LNCAP (cell line): Measurements from ENCODE around the gene PHF2.

Experiments
- TF ChIP-seq, protein P1 (sequence below): fragments of 450-650 bp; IDR thresholded peaks from 2 replicates; pipeline ENCODE4 v1.5.1; 2017; ENCODE audit warnings: mild to moderate bottlenecking

The PHF2 gene

DNA sequence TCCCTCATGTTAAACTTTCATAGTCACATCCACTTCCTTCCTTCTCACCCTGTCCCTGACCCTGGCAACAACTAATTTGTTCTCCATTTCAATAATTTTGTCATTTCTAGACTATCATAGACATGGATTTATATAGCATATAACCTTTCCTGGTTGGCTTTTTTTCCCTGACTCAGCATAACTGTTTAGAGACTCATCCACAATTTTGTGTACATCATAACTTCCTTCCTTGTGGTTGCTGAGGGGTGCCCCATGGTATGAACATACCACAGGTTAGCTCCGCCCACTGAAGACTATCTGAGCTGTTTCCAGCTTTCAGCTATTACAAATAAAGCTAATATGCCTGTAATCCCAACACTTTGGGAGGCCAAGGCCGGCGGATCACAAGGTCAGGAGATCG is 137.3 kb downstream of the PHF2 start:
- TF ChIP-seq, protein P1, sequence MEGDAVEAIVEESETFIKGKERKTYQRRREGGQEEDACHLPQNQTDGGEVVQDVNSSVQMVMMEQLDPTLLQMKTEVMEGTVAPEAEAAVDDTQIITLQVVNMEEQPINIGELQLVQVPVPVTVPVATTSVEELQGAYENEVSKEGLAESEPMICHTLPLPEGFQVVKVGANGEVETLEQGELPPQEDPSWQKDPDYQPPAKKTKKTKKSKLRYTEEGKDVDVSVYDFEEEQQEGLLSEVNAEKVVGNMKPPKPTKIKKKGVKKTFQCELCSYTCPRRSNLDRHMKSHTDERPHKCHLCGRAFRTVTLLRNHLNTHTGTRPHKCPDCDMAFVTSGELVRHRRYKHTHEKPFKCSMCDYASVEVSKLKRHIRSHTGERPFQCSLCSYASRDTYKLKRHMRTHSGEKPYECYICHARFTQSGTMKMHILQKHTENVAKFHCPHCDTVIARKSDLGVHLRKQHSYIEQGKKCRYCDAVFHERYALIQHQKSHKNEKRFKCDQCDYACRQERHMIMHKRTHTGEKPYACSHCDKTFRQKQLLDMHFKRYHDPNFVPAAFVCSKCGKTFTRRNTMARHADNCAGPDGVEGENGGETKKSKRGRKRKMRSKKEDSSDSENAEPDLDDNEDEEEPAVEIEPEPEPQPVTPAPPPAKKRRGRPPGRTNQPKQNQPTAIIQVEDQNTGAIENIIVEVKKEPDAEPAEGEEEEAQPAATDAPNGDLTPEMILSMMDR: no peak

DNA sequence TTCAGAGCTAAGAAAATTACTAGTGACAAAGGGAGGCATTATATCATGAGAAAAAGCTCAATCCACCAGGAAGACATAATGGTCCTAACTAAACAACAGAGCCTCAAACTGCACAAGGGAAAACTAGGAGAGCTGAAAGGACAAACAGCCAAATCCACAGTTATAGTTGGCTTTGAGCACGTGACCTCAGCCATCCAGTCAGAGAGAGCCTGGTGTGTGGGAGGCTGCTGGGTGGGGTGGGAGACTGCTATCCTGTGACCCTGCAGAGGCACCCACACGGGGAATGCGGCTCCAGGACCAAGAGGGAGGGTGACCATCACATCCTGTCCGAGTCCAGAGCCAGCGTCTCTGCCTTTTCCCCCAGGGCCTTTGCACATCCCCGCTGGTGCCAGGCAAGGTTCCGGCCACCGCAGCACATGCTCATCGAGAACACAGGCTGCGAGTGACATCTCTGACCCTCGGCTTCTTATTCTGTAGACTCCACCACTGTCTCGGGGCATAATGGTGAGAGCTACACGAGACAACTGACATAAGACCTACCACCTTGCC is 145.1 kb downstream of the PHF2 start:
- TF ChIP-seq, protein P1: no peak

DNA sequence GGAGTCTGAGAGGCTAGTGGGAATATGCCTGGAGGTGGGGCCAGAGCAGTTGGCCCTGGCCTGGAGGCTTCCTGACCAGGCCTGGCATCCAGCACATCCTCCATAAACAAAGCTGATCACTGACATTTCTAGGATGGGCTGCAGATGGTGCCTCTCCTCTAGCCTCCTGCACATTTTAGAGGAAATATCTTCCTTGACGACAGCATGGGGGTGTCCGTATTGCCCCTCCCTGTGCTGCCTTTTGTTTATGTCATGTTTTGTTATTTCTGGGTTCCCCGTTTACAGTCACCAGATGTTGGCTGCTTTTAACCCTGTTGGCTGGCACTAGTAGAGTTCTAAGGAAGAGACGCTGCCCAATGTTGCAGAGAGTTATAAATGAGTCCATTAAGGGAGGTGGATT is 148.5 kb downstream of the PHF2 start:
- TF ChIP-seq, protein P1: no peak

DNA sequence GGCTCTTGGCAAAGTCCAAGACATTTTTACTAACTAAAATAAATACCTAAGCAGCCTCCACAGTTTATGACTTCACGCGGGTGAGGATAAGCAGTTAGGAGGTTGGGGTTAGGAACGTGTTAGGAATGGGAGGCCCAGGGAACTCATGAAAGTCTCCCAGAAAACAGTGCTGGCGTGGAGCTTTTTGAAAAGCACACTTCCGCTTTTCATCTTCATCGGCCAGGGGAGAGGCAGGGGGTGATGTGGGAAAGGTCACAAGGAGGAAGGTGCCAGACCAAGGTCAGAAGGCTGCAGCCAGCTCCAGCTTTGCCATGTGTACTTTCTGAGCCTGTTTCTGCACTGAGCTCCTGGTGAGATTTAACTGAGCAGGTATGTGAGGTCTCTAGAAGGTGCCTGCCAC is 149.0 kb downstream of the PHF2 start:
- TF ChIP-seq, protein P1: no peak

DNA sequence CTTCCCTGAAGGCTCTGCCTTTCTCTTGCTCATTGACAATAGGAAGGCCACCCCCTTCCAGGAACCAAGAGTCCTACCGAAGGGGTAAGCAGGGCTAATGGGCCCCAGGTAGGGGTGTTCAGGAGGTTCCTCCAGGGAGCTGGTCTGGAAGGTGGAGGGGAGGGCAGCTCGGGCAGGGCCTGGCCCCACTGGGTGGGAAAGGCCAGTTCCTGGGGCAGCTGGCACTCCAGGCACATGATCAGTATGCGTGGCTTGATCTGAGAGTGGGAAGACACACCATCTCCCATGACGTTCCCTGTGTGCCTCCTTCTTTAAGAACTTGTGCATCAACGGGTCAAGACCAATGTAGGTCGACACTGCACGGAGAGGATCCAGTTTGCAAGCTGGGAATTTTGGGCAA is 149.8 kb downstream of the PHF2 start:
- TF ChIP-seq, protein P1: no peak
